ENCODE measurements around the gene UGT1A3. TPM values are rescaled to one million over a fixed set of nuclear protein-coding genes. Genes with fewer than 3 reads are reported as not detected.

The UGT1A3 gene
- total and polyA plus RNA-seq, 4 donors: 7.0 to 61.6 (median 18.2) TPM; not detected in 1

- WGBS: 87% methylated on average over 4 of the region's 4 CpGs
- Histone ChIP-seq H3K36me3 (ENCODE audit: control insufficient read depth in 4 of 4, insufficient read depth in 3 of 4, low read depth in 1 of 4, low read length in 3 of 4) (peaks cover 6 to 35% (median 29%) of the 10 kb centered on the region in 4 donors), H3K27me3 (ENCODE audit: control insufficient read depth in 4 of 4, insufficient read depth in 4 of 4, low read length in 3 of 4) (no peaks in the 10 kb centered on the region), H3K4me3 (ENCODE audit: low read depth in 1 of 3, low read length in 3 of 3) (no peak overlapping the region), H3K9me3 (ENCODE audit: control insufficient read depth in 4 of 4, low read length in 3 of 4) (no peaks in the 10 kb centered on the region), H3K4me1 (ENCODE audit: control insufficient read depth in 4 of 4, insufficient read depth in 4 of 4, low read length in 3 of 4) (peaks cover 0 to 19% (median 3%) of the 10 kb centered on the region in 4 donors), H3K9ac (ENCODE audit: low read depth in 1 of 2, low read length in 2 of 2) (no peak overlapping the region), H3K27ac (ENCODE audit: low read depth in 1 of 2, low read length in 2 of 2) (peak overlapping the region in 1 of 2 donors; percentile 59)
- no peak for DNase-seq (ENCODE audit: low spot score)
- TF ChIP-seq, protein P1, sequence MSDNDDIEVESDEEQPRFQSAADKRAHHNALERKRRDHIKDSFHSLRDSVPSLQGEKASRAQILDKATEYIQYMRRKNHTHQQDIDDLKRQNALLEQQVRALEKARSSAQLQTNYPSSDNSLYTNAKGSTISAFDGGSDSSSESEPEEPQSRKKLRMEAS (IDR thresholded peaks at IDR 0.05): no peak
- no peak for TF ChIP-seq FOXA2 (IDR thresholded peaks at IDR 0.05)
- TF ChIP-seq RXRA (IDR thresholded peaks at IDR 0.05): no peak
- no peak for TF ChIP-seq HNF4A (conservative IDR thresholded peaks at IDR 0.05)
- TF ChIP-seq, protein P2, sequence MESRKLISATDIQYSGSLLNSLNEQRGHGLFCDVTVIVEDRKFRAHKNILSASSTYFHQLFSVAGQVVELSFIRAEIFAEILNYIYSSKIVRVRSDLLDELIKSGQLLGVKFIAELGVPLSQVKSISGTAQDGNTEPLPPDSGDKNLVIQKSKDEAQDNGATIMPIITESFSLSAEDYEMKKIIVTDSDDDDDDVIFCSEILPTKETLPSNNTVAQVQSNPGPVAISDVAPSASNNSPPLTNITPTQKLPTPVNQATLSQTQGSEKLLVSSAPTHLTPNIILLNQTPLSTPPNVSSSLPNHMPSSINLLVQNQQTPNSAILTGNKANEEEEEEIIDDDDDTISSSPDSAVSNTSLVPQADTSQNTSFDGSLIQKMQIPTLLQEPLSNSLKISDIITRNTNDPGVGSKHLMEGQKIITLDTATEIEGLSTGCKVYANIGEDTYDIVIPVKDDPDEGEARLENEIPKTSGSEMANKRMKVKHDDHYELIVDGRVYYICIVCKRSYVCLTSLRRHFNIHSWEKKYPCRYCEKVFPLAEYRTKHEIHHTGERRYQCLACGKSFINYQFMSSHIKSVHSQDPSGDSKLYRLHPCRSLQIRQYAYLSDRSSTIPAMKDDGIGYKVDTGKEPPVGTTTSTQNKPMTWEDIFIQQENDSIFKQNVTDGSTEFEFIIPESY (IDR thresholded peaks at IDR 0.05): no peak
- no peak for TF ChIP-seq CTCF (IDR thresholded peaks at IDR 0.05; ENCODE audit: low read depth, low read length, missing input control)
- no peak for TF ChIP-seq SP1 (IDR thresholded peaks at IDR 0.05)
- no peak for TF ChIP-seq EGR1 (IDR thresholded peaks at IDR 0.05; ENCODE audit: low read depth in 2 of 2)
- TF ChIP-seq NR2F2 (IDR thresholded peaks at IDR 0.05): no peak
- TF ChIP-seq, protein P3, sequence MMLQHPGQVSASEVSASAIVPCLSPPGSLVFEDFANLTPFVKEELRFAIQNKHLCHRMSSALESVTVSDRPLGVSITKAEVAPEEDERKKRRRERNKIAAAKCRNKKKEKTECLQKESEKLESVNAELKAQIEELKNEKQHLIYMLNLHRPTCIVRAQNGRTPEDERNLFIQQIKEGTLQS (IDR thresholded peaks at IDR 0.05): no peak
- no peak for TF ChIP-seq RAD21 (IDR thresholded peaks at IDR 0.05)
- no peak for TF ChIP-seq YY1 (IDR thresholded peaks at IDR 0.05)
- no peak for TF ChIP-seq HNF4G (IDR thresholded peaks at IDR 0.05)
- TF ChIP-seq REST (IDR thresholded peaks at IDR 0.05): no peak
- TF ChIP-seq FOXA1 (IDR thresholded peaks at IDR 0.05): no peak
- TF ChIP-seq JUND (IDR thresholded peaks at IDR 0.05): no peak
Observed at GRCh38 chr2:233766416-233766815, 37.6 kb downstream of the UGT1A3 start.

GRCh38 chr2:233768076-233768475 is 39.2 kb downstream of the UGT1A3 start:
- 85% methylated on average over 4 of the region's 4 CpGs for WGBS
- H3K9me3 ChIP-seq (ENCODE audit: control insufficient read depth in 4 of 4, low read length in 3 of 4): no peaks in the 10 kb centered on the region

More at GRCh38 chr2:233768076-233768475, 39.2 kb downstream of the UGT1A3 start:
- Histone ChIP-seq H3K9ac (ENCODE audit: low read depth in 1 of 2, low read length in 2 of 2) (no peak overlapping the region), H3K4me1 (ENCODE audit: control insufficient read depth in 4 of 4, insufficient read depth in 4 of 4, low read length in 3 of 4) (peaks cover 0 to 12% (median 3%) of the 10 kb centered on the region in 4 donors), H3K27ac (ENCODE audit: low read depth in 1 of 2, low read length in 2 of 2) (no peak overlapping the region), H3K36me3 (ENCODE audit: control insufficient read depth in 4 of 4, insufficient read depth in 3 of 4, low read depth in 1 of 4, low read length in 3 of 4) (peaks cover 6 to 47% (median 40%) of the 10 kb centered on the region in 4 donors), H3K4me3 (ENCODE audit: low read depth in 1 of 3, low read length in 3 of 3) (no peak overlapping the region), H3K27me3 (ENCODE audit: control insufficient read depth in 4 of 4, insufficient read depth in 4 of 4, low read length in 3 of 4) (no peaks in the 10 kb centered on the region)
- DNase-seq (ENCODE audit: low spot score): no peak
- TF ChIP-seq FOXA2 (IDR thresholded peaks at IDR 0.05) (no peak), RAD21 (IDR thresholded peaks at IDR 0.05) (no peak), FOXA1 (IDR thresholded peaks at IDR 0.05) (no peak), CTCF (IDR thresholded peaks at IDR 0.05; ENCODE audit: low read depth, low read length, missing input control) (no peak), JUND (IDR thresholded peaks at IDR 0.05) (no peak), SP1 (IDR thresholded peaks at IDR 0.05) (no peak), EGR1 (IDR thresholded peaks at IDR 0.05; ENCODE audit: low read depth in 2 of 2) (no peak)

Measured in liver (tissue), 9 donors.